ENCODE data around the gene MRPS7.
A peak's percentile ranks its signal among the peaks of the same experiment; 100 is the strongest.

The MRPS7 gene

DNA sequence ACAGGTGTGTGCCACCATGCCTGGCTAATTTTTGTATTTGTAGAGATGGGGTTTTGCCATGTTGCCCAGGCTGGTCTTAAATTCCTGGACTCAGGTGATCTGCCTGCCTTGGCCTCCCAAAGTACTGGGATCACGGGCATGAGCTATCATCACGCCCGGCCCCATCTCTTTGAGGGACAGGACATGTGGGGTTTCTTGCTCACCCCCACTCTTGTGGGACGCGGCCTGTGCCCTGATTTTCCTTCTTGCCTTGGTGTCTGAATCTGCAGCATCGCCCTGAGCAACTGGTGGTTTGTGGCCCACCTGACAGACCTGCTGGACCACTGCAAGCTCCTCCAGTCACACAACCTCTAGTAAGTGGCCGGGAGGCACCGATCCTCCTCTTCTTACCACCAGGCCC, 30.6 kb upstream of the MRPS7 start:
- no peak for DNase-seq (ENCODE audit: low read depth, low spot score)
- Histone ChIP-seq H3K27me3 (ENCODE audit: insufficient read depth, insufficient read length) (no peaks in the 10 kb centered on the region), H3K9me3 (ENCODE audit: insufficient read depth, low read length) (no peaks in the 10 kb centered on the region), H3K4me3 (ENCODE audit: insufficient read length, low read depth) (no peak overlapping the region), H3K9ac (ENCODE audit: insufficient read length, low read depth) (no peak overlapping the region), H3K36me3 (ENCODE audit: insufficient read depth, insufficient read length, low read length) (peaks cover 89% of the 10 kb centered on the region), H3K4me1 (ENCODE audit: insufficient read depth, insufficient read length) (no peaks in the 10 kb centered on the region)
- TF ChIP-seq ZNF274 (IDR thresholded peaks at IDR 0.05; ENCODE audit: low read depth, low read length), result no peak
- no peak for TF ChIP-seq SUZ12 (IDR thresholded peaks at IDR 0.05; ENCODE audit: extremely low read depth, insufficient read depth, insufficient read length)
- TF ChIP-seq YY1 (IDR thresholded peaks at IDR 0.05; ENCODE audit: insufficient read depth, insufficient read length), result no peak

GRCh38 chr17:75231741-75232464, 29.8 kb upstream of the MRPS7 start:
- H3K9ac ChIP-seq (ENCODE audit: insufficient read length, low read depth), result no peak overlapping the region
- H3K4me3 ChIP-seq (ENCODE audit: insufficient read length, low read depth), result no peak overlapping the region
- H3K36me3 ChIP-seq (ENCODE audit: insufficient read depth, insufficient read length, low read length), result peaks cover 89% of the 10 kb centered on the region
- TF ChIP-seq ZNF274 (IDR thresholded peaks at IDR 0.05; ENCODE audit: low read depth, low read length), result no peak
- TF ChIP-seq YY1 (IDR thresholded peaks at IDR 0.05; ENCODE audit: insufficient read depth, insufficient read length), result no peak
- no peak for TF ChIP-seq SUZ12 (IDR thresholded peaks at IDR 0.05; ENCODE audit: extremely low read depth, insufficient read depth, insufficient read length)
- H3K4me1 ChIP-seq (ENCODE audit: insufficient read depth, insufficient read length), result no peaks in the 10 kb centered on the region
- no peaks in the 10 kb centered on the region for H3K9me3 ChIP-seq (ENCODE audit: insufficient read depth, low read length)
- H3K27me3 ChIP-seq (ENCODE audit: insufficient read depth, insufficient read length), result no peaks in the 10 kb centered on the region
- no peak for DNase-seq (ENCODE audit: low read depth, low spot score)

DNA sequence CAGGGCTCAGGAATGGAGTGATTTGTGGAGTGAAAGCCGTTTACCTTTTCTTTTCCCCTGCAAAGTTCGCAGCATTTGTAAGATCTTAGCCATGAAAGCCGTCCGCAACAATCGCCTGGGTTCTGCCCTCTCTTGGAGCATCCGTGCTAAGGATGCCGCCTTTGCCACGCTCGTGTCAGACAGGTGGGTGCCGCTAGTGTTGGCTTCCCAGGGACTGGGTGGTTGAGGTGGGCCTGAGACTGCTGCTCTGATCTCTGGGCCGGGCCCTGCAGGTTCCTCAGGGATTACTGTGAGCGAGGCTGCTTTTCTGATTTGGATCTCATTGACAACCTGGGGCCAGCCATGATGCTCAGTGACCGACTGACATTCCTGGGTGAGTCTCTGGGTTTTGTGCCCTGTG, 28.9 kb upstream of the MRPS7 start:
- H3K9me3 ChIP-seq (ENCODE audit: insufficient read depth, low read length), result no peaks in the 10 kb centered on the region
- TF ChIP-seq SUZ12 (IDR thresholded peaks at IDR 0.05; ENCODE audit: extremely low read depth, insufficient read depth, insufficient read length) (no peak), YY1 (IDR thresholded peaks at IDR 0.05; ENCODE audit: insufficient read depth, insufficient read length) (no peak), ZNF274 (IDR thresholded peaks at IDR 0.05; ENCODE audit: low read depth, low read length) (no peak)
- no peak overlapping the region for H3K4me3 ChIP-seq (ENCODE audit: insufficient read length, low read depth)
- H3K9ac ChIP-seq (ENCODE audit: insufficient read length, low read depth), result no peak overlapping the region
- no peak for DNase-seq (ENCODE audit: low read depth, low spot score)
- no peaks in the 10 kb centered on the region for H3K27me3 ChIP-seq (ENCODE audit: insufficient read depth, insufficient read length)
- peaks cover 3% of the 10 kb centered on the region for H3K4me1 ChIP-seq (ENCODE audit: insufficient read depth, insufficient read length)
- H3K36me3 ChIP-seq (ENCODE audit: insufficient read depth, insufficient read length, low read length), result peaks cover 90% of the 10 kb centered on the region

- Histone ChIP-seq H3K27me3 (ENCODE audit: insufficient read depth, insufficient read length) (no peaks in the 10 kb centered on the region), H3K9me3 (ENCODE audit: insufficient read depth, low read length) (no peaks in the 10 kb centered on the region), H3K36me3 (ENCODE audit: insufficient read depth, insufficient read length, low read length) (peaks cover 91% of the 10 kb centered on the region), H3K4me1 (ENCODE audit: insufficient read depth, insufficient read length) (peaks cover 17% of the 10 kb centered on the region), H3K4me3 (ENCODE audit: insufficient read length, low read depth) (no peak overlapping the region), H3K9ac (ENCODE audit: insufficient read length, low read depth) (no peak overlapping the region)
- TF ChIP-seq YY1 (IDR thresholded peaks at IDR 0.05; ENCODE audit: insufficient read depth, insufficient read length), result no peak
- DNase-seq (ENCODE audit: low read depth, low spot score), result no peak
Observed at GRCh38 chr17:75237100-75238014, 24.3 kb upstream of the MRPS7 start.

GRCh38 chr17:75238020-75238580, 23.6 kb upstream of the MRPS7 start:
- Histone ChIP-seq H3K27me3 (ENCODE audit: insufficient read depth, insufficient read length) (no peaks in the 10 kb centered on the region), H3K36me3 (ENCODE audit: insufficient read depth, insufficient read length, low read length) (peaks cover 91% of the 10 kb centered on the region), H3K9me3 (ENCODE audit: insufficient read depth, low read length) (no peaks in the 10 kb centered on the region), H3K4me3 (ENCODE audit: insufficient read length, low read depth) (no peak overlapping the region), H3K9ac (ENCODE audit: insufficient read length, low read depth) (no peak overlapping the region), H3K4me1 (ENCODE audit: insufficient read depth, insufficient read length) (peaks cover 17% of the 10 kb centered on the region)
- no peak for DNase-seq (ENCODE audit: low read depth, low spot score)
- no peak for TF ChIP-seq ZNF274 (IDR thresholded peaks at IDR 0.05; ENCODE audit: low read depth, low read length)
- no peak for TF ChIP-seq YY1 (IDR thresholded peaks at IDR 0.05; ENCODE audit: insufficient read depth, insufficient read length)
- TF ChIP-seq SUZ12 (IDR thresholded peaks at IDR 0.05; ENCODE audit: extremely low read depth, insufficient read depth, insufficient read length), result no peak

DNA sequence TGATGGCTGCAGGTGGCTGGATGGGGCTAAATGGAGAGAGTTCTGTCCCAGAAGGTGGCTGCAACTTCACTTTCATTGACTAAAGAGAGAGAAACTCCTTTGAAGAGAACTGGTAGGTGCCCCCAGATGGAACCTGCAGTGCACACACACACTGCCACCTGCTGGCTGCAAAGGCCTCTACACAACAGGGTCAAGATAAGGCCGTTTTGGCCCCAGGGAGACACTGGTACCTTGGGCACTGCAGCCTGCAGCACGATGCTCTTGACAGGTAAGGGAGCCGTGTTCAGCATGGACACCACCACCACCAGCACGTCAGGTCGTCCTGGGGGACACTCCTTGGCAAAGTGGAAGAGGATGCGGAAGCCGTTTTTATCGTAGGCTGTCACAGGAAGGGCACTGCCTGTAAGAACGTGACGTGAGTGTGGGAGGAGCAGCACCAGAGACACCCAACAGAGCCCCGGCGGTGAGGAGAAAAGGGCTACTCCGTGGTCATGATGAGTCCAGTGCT, 22.9 kb upstream of the MRPS7 start:
- Histone ChIP-seq H3K9me3 (ENCODE audit: insufficient read depth, low read length) (no peaks in the 10 kb centered on the region), H3K9ac (ENCODE audit: insufficient read length, low read depth) (no peak overlapping the region), H3K27me3 (ENCODE audit: insufficient read depth, insufficient read length) (no peaks in the 10 kb centered on the region), H3K4me1 (ENCODE audit: insufficient read depth, insufficient read length) (peaks cover 17% of the 10 kb centered on the region), H3K4me3 (ENCODE audit: insufficient read length, low read depth) (no peak overlapping the region), H3K36me3 (ENCODE audit: insufficient read depth, insufficient read length, low read length) (peaks cover 96% of the 10 kb centered on the region)
- DNase-seq (ENCODE audit: low read depth, low spot score), result peak; percentile 39
- TF ChIP-seq ZNF274 (IDR thresholded peaks at IDR 0.05; ENCODE audit: low read depth, low read length), result no peak
- no peak for TF ChIP-seq YY1 (IDR thresholded peaks at IDR 0.05; ENCODE audit: insufficient read depth, insufficient read length)
- no peak for TF ChIP-seq SUZ12 (IDR thresholded peaks at IDR 0.05; ENCODE audit: extremely low read depth, insufficient read depth, insufficient read length)

DNA sequence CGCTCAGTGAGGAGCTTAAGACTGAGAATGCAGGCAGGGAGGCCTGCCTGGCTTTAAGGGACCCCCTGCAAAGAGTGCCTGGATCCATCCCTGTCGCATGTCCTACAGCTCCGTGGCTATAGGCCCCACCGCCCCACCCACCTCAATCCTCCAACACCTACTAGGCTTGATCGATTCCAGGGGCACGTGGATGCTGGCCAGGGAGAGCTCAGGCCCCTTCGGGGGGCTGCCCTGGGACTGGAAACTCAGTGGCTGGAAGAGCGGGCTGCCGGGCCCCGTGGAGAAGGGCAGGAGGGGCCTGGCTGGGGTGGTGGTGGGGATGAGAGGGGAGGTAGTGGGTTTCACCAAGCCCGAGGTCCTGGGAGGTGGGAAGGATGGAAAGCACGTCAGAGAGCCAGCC, 22.5 kb upstream of the MRPS7 start:
- Histone ChIP-seq H3K9me3 (ENCODE audit: insufficient read depth, low read length) (no peaks in the 10 kb centered on the region), H3K4me1 (ENCODE audit: insufficient read depth, insufficient read length) (peaks cover 17% of the 10 kb centered on the region), H3K27me3 (ENCODE audit: insufficient read depth, insufficient read length) (no peaks in the 10 kb centered on the region), H3K4me3 (ENCODE audit: insufficient read length, low read depth) (no peak overlapping the region), H3K9ac (ENCODE audit: insufficient read length, low read depth) (no peak overlapping the region), H3K36me3 (ENCODE audit: insufficient read depth, insufficient read length, low read length) (peaks cover 99% of the 10 kb centered on the region)
- DNase-seq (ENCODE audit: low read depth, low spot score), result no peak
- TF ChIP-seq ZNF274 (IDR thresholded peaks at IDR 0.05; ENCODE audit: low read depth, low read length) (no peak), SUZ12 (IDR thresholded peaks at IDR 0.05; ENCODE audit: extremely low read depth, insufficient read depth, insufficient read length) (no peak), YY1 (IDR thresholded peaks at IDR 0.05; ENCODE audit: insufficient read depth, insufficient read length) (no peak)

Data from NT2/D1 (cell line).